Measurements from ENCODE around the gene ITGA8. TPM values are rescaled to one million over a fixed set of nuclear protein-coding genes. Genes with fewer than 3 reads are reported as not detected.
"Not testable (repeated sequence)": the region's sequence is repeated elsewhere in the genome, so short reads cannot be mapped to it uniquely, and the experiment has no call there.

ITGA8 gene
- total RNA-seq, 1 donor from 2014 or later = 2.8 TPM

- DNase-seq = no peak
Measured at GRCh38 chr10:15606377-15606776, 113.3 kb downstream of the ITGA8 start.

DNA sequence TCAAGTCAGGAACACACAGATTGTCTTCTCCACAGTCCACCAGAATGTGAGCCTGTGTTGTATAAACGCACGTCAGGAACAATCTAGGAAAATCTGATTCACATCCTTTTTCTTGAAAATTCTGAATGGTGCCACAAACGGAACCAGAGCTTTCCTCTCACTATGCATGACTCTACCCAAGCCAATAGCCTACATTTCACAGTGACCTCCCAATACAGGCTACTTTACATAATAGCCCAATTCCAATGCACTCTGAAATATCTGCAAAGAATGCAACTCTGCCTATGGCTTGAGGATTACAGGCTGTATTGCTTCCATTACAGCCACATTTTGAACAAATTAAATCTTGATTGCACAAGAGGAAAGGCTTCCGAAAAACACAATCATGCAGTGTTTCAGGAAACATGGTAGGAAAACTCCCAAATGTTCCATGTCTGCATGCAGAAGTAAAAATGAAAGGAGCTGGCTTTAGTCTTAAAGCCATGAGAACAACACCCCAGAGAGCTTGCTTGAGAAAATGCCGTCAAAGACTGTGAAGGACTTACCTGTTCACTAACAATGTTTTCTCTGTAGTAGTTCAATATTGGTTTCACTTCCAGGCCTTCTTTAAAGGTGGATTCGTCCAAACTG lies 113.9 kb downstream of the ITGA8 start:
- no peak for DNase-seq

GRCh38 chr10:15603446-15604011 lies 116.2 kb downstream of the ITGA8 start:
- no peak for DNase-seq

DNA sequence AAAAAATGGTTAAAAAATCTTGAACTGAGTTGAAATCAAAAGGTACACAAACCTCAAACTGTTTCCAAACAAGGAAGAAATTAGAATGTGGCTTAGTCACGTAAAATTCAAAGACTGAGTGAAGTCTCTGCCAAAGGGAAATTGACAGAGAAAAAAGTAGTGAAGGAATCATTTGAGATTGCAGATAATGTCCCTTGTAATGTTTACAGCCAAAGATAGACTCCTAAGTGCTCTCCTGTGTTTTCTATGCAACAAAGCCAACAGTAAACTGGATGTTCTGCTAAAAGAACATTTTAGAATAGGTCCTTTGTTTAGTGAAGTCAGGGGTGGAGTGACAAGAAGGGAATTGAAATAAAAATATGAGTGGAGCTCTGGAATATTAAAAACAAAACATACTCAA lies 117.9 kb downstream of the ITGA8 start:
- DNase-seq = no peak

GRCh38 chr10:15595260-15595659 lies 124.5 kb downstream of the ITGA8 start:
- DNase-seq = no peak

- DNase-seq = no peak
Measured at GRCh38 chr10:15591937-15592336, 127.8 kb downstream of the ITGA8 start.

DNA sequence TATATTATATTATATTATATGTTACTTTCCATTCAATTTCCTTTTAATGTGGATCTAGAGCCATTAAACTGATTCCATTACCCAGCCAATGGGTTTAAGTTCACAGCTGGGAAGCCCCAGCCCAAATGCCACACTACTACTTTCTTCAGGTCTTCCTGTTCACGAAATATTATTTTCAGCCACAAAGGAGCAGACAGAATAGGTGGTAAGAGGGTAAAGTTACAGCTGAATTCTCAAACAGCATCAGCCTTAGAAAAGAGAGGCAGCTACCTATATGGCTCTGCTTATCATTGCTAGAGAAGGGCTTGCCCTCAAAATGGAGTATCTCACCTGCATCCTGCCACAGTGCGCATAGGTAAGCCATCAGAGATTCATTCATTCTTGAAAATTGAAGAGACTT lies 128.3 kb downstream of the ITGA8 start:
- no peak for DNase-seq

DNA sequence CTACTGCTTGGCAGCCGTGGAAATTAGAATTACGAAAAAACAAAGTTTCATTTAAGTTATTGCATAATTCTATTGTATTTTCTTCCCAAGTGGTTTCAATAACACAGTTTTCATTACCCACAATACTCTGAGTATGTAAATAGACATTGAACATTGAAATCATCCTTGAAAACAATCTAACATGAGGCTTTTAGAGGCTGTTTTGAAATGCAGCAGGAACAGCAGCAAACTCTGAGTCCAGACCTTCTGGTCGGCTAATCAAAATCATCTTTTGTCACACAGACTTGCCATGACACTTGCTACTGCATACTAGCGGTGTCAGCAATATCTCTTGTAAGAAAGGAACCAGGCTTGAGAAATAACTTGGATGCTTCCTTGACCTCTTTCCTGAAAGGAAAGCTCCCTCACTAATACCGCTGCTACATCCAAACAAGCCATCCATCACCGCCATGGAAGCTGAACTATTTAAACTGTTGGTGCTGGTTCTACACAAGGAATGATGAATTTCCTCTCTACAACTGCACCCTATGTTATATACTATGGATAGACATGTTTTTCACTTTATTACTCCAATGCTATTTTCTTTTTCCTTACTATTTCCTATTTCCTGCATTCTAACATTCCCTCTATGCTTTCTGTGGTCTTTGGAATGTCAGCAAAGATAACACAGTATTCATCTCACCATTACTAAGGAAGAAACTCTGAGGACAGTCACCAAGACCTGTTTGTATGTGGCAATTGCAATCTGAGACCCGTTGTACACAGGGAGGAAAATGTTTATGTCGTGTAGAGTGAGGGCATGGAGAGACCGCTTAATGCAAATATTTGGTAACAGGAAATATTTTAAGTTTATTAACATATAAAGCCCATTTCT lies 130.8 kb downstream of the ITGA8 start:
- DNase-seq = no peak

GRCh38 chr10:15588151-15588550 lies 131.6 kb downstream of the ITGA8 start:
- no peak for DNase-seq

- no peak for DNase-seq
Measured at GRCh38 chr10:15587271-15587670, 132.5 kb downstream of the ITGA8 start.

DNA sequence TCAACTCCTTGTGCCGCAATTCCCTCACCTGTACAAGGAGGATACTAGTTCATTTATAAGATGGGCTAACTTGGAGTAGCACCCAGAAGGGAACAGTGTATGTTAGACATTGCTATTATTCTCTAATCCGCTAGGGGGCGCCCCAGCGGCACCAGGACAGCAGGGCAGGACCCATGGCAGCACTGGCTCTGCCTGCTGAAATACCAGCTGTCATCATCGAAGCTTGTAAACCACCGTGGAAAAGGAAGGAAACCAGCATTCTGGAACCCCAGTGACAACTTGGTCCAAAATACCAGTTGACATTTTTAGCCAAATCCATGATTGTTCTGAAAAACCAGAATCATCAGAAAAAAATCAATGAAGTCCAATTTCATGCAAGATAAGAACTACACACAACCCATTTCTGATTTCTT lies 134.4 kb downstream of the ITGA8 start:
- peak; percentile 5 for DNase-seq

DNA sequence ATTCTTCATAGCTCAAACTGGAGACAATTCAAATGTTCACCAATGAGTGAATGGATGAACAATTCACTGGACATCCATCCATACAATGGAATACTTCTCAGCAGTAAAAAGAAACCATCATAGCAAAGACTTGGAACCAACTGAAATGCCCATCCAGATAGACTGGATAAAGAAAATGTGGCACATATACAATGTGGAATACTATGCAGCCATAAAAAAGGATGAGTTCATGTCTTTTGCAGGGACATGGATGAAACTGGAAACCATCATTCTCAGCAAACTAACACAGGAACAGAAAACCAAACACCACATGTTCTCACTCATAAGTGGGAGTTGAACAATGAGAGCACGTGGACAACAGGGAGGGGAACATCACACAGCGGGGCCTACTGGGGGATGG lies 136.8 kb downstream of the ITGA8 start:
- not testable (repeated sequence) for DNase-seq

DNA sequence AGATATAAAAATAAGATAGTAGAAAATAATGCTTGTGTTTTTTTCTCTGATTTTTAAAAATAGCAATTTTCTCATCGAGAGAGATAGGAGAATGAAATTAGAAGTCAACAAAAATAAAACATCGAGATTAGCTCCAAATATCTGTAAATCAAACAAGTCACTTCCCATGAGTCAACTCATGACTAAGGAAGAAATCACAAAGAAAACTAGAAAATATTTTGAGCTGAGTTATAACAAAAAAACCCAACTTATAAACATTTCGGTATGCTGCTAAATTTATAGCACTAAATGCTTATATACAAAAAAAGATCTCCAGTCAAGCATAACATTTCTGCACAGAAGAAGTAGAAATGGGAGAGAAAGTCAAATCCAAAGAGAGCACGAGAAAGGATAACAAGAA lies 140.1 kb downstream of the ITGA8 start:
- DNase-seq = no peak

GRCh38 chr10:15572531-15573045 lies 147.1 kb downstream of the ITGA8 start:
- DNase-seq = no peak

DNA sequence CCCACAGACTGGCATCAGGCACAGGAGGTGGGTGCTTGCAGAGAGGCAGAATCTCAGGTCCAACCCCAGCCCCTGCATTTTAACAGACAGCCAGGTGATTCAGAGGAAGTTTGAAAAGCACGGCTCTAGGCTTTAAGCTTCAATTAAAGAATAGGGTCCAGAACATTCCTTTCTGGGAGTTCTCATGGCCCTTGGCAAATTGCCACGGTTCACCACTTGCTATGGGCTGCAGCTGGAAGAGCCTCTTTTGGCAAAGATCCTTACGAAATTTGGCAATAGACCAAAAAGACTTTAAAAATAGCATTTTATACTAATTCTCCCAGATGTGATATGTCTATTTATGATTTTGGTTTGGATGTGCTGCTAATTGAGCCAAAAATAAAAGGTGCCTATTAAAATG lies 148.1 kb downstream of the ITGA8 start:
- no peak for DNase-seq

DNA sequence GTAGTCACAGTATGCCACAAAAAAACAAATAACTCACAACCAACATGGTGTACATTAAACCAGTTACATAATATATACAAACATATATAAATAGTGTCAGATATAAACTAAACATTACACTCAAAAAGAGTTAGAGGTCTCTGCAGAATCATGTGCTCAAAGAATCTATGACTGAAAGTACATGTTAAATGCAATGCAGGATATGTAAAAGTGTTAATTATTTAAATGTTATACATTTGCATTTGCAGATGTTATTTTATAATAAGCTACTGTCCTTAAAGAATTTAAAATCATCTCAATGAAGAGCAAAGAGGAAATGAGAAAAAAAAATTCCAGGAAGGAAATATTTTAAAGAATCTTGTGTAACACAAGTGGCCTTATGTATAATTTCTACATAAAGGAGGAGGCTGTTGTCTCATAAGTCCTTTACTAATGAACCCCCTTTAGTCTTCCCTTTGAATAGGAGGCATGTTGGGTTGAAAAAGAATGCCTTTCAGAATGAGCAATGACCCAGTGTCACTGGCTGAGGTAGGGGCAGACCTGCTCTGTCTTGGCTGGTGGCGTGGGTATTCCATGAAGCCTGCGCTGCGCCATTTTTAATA lies 148.9 kb downstream of the ITGA8 start:
- no peak for DNase-seq

- DNase-seq = no peak
Measured at GRCh38 chr10:15567952-15568351, 151.8 kb downstream of the ITGA8 start.

GRCh38 chr10:15563246-15563645 lies 156.5 kb downstream of the ITGA8 start:
- no peak for DNase-seq

GRCh38 chr10:15562578-15562977 lies 157.1 kb downstream of the ITGA8 start:
- DNase-seq = no peak

- no peak for DNase-seq
Measured at GRCh38 chr10:15562116-15562515, 157.6 kb downstream of the ITGA8 start.

GRCh38 chr10:15558136-15558535 lies 161.6 kb downstream of the ITGA8 start:
- no peak for DNase-seq

GRCh38 chr10:15557168-15557567 lies 162.6 kb downstream of the ITGA8 start:
- DNase-seq = not testable (repeated sequence)

GRCh38 chr10:15550950-15551349 lies 168.8 kb downstream of the ITGA8 start:
- no peak for DNase-seq
